Mesodermal cell (in vitro differentiated cells): Measurements from ENCODE around the gene VSNL1.

ENCODE experiments used
- H3K27ac ChIP-seq: 2 replicates; pipeline ENCODE4 v1.7.0; 2013; ENCODE audit warnings: mild to moderate bottlenecking, low read depth, low read length, moderate library complexity; ENCODE audit not compliant: severe bottlenecking
- H3K36me3 ChIP-seq: 2 replicates; pipeline ENCODE4 v1.7.1; 2013; ENCODE audit warnings: mild to moderate bottlenecking, low read length, moderate library complexity; ENCODE audit not compliant: control insufficient read depth, insufficient read depth
- H3K4me1 ChIP-seq: one replicate; pipeline ENCODE4 v1.7.1; 2013; ENCODE audit warnings: mild to moderate bottlenecking, low read length; ENCODE audit not compliant: insufficient read depth, control insufficient read depth, poor library complexity, severe bottlenecking
- H3K4me3 ChIP-seq: 2 replicates; pipeline ENCODE4 v1.7.0; 2013; ENCODE audit warnings: low read length, control low read depth, mild to moderate bottlenecking; ENCODE audit not compliant: insufficient read depth, poor library complexity, severe bottlenecking; ENCODE audit errors: extremely low read depth
- H3K9me3 ChIP-seq: 2 replicates; pipeline ENCODE4 v1.7.1; 2013; ENCODE audit warnings: mild to moderate bottlenecking, low read length, moderate library complexity; ENCODE audit not compliant: control insufficient read depth
- WGBS, 2 experiments: methylation state at CpG; one replicate each; pipeline ENCODE4 v1.1.5; 2013; ENCODE audit warnings: missing lambda C conversion rate in 2 of 2; ENCODE audit not compliant: insufficient coverage in 2 of 2; 5-methylcytosine and 5-hydroxymethylcytosine counted together

Gene VSNL1

DNA sequence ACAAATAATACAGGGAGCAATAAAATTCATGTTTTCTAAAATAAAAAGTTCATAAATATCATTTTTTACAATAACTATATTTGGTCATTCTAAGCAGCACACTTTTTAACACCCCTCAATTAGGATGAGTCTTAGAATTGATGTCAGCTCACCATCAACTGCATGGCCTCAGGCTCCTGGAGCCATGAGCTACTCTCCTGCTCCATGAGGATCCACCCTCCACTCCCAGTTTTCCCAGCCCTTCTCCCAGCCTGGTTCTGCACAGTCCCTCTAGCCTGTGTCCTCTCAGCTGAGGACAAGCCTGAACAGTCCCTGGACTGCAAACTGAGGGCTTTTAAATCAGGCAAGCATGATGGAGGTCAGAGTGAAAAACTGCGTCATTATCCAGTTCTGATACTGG, 124.0 kb downstream of the VSNL1 start:
- no peak overlapping the region for H3K27ac ChIP-seq
- peaks cover 67% of the 10 kb centered on the region for H3K36me3 ChIP-seq
- H3K9me3 ChIP-seq: no peaks in the 10 kb centered on the region
- H3K4me3 ChIP-seq: no peak overlapping the region
- 88 to 91% methylated on average over 1 of the region's 1 CpG for whole genome bisulfite sequencing, 2 experiments
- no peaks in the 10 kb centered on the region for H3K4me1 ChIP-seq

GRCh38 chr2:17667898-17668297, 127.4 kb downstream of the VSNL1 start:
- whole genome bisulfite sequencing, 2 experiments: 100% methylated on average over 1 of the region's 1 CpG; no CpG with 5 or more reads in 1 of the 2 experiments
- Histone ChIP-seq H3K9me3 (no peaks in the 10 kb centered on the region), H3K4me3 (no peak overlapping the region), H3K4me1 (no peaks in the 10 kb centered on the region), H3K36me3 (peaks cover 52% of the 10 kb centered on the region), H3K27ac (no peak overlapping the region)

DNA sequence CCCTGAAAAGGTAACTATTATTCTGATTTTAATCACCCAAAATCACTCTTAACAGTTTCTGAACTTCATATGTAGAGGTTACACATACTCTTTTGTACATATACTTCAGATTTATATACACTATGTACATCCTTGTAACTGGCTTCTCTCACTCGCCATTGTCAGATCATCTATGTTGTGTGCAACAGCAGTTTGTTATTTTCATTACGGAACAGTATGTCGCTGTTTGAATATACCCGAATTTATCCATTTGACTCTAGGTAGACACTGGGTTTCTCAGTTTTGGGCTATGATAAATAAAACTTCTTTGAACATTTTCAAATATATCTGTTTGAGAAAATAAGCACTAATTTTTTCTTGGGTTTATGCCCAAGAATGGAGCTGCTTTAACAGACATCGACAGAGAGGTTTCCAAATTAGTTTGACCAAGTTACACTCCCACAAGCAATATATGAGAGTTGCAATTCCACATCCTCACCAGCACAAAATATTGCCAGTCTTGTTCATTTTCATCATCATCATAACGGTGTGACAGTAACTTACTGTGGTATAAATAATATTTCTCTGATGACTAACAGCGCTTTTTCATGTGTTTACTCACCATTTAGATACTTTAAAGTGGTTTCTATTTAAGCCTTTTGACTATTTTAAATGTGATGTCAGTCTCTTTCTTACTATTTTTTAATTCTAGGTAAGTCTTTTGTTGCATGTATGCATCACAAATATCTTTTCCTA, 132.3 kb downstream of the VSNL1 start:
- 95% methylated on average over 3 of the region's 7 CpGs; no CpG with 5 or more reads in 1 of the 2 experiments for WGBS, 2 experiments
- H3K9me3 ChIP-seq: no peaks in the 10 kb centered on the region
- H3K4me3 ChIP-seq: no peak overlapping the region
- H3K27ac ChIP-seq: no peak overlapping the region
- H3K36me3 ChIP-seq: peaks cover 40% of the 10 kb centered on the region
- no peaks in the 10 kb centered on the region for H3K4me1 ChIP-seq

DNA sequence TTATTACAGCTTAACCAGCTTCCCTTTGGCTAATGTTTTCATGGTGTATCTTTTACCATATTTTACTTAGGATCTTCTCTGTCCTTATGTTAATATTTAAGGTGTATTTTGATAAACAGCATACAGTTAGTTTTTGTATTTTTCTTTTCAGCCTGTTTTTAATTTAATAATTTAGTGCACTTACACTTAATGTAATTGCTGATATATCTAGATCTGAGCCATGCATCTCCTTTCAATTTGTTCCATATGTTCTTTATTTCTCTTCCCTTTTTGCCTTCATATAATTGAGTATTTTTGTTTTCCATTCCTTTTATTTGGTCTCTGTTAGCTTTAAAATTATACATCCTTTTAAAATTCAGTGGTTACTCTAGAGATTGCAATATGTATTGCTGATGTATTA, 134.3 kb downstream of the VSNL1 start:
- H3K4me1 ChIP-seq: no peaks in the 10 kb centered on the region

DNA sequence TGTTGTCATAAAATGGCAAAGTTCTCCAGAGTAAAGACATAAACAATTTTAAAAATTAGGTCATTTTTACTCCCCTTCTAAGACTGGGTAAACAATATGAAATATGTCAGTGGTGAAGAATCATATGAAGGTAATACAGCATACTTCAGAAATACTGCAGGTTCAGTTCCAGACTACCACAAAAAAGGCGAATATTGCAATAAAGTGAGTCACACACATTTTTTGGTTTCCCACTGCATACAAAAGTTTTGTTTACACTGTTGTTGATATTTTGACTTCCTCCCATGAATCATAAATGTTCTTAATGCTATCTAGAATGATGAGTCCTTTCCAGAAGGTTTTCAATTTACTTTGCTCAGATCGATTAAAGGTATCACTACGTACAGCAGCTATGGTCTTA, 139.6 kb downstream of the VSNL1 start:
- H3K27ac ChIP-seq: no peak overlapping the region
- H3K9me3 ChIP-seq: no peaks in the 10 kb centered on the region
- no peaks in the 10 kb centered on the region for H3K4me1 ChIP-seq
- peaks cover 71% of the 10 kb centered on the region for H3K36me3 ChIP-seq
- 67% methylated on average over 1 of the region's 3 CpGs; no CpG with 5 or more reads in 1 of the 2 experiments for WGBS, 2 experiments
- H3K4me3 ChIP-seq: no peak overlapping the region

More for the DNA sequence above, 134.3 kb downstream of the VSNL1 start:
- H3K36me3 ChIP-seq: peaks cover 37% of the 10 kb centered on the region
- H3K27ac ChIP-seq: no peak overlapping the region
- H3K4me3 ChIP-seq: no peak overlapping the region
- H3K9me3 ChIP-seq: no peaks in the 10 kb centered on the region

DNA sequence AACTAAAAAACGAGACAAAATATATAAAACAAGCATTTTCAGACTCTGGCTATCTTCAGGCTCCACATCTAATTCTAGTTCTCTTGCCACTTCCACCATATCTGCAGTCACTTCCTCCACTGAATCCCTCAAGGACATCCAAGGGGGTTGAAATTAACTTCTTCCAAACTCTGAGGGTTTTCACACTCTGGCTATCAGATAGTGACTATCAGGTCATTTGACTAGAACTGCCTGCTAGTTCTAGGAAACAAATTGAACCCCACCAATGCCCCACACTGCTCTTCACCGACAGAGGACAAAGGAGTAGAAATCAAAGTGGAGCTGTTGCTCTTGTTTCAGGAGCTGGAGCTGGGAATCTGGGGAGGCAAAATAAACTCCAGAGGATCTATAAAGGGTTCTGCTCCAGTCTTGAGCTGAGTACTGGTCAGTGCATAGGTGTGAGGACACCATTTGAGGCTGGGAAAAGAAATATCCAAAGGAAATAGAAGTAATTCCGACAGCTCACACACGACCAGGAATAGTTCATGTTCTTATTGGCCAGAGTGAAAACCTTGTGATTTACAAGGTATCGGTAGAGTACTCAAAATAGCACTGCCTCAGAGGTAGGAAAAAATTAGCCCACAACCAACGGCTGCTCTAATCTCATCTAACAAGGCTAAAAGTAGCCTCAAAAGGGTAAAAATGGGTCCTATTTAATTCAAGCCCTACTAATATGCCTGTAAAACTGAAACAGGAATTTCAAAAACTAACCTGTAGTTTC, 141.8 kb downstream of the VSNL1 start:
- Histone ChIP-seq H3K27ac (no peak overlapping the region), H3K4me1 (no peaks in the 10 kb centered on the region), H3K36me3 (peaks cover 72% of the 10 kb centered on the region), H3K9me3 (no peaks in the 10 kb centered on the region), H3K4me3 (no peak overlapping the region)
- WGBS, 2 experiments: 86 to 87% methylated on average over 2 to 4 of the region's 6 CpGs

GRCh38 chr2:17683981-17684380, 143.5 kb downstream of the VSNL1 start:
- no CpG with 5 or more reads among the region's 2 CpGs for WGBS, 2 experiments
- H3K36me3 ChIP-seq: peaks cover 76% of the 10 kb centered on the region

DNA sequence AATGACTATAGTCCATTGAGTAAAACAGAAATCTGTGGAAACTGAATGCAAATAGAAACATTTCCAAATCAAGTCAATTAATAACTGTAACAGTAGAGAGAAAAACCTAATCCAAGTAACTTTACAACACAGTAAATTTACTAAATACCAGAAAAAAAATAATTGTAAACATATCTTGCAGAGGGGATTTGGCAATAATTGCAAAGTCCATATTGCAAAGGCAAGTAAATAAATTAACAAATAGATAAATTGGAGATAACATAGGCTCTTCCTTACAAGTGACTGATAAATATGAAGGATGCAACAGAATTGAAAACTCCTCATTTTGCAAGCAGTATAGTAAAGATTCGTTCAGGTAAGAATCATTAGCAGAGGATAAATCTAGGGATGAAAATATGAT, 148.1 kb downstream of the VSNL1 start:
- no peak overlapping the region for H3K4me3 ChIP-seq
- no peaks in the 10 kb centered on the region for H3K9me3 ChIP-seq
- H3K27ac ChIP-seq: no peak overlapping the region
- 100% methylated on average over 1 of the region's 1 CpG for WGBS, 2 experiments
- no peaks in the 10 kb centered on the region for H3K4me1 ChIP-seq
- H3K36me3 ChIP-seq: peaks cover 64% of the 10 kb centered on the region

More at GRCh38 chr2:17683981-17684380, 143.5 kb downstream of the VSNL1 start:
- no peak overlapping the region for H3K4me3 ChIP-seq
- H3K4me1 ChIP-seq: no peaks in the 10 kb centered on the region
- H3K27ac ChIP-seq: no peak overlapping the region
- no peaks in the 10 kb centered on the region for H3K9me3 ChIP-seq

- WGBS, 2 experiments: 85% methylated on average over 4 of the region's 6 CpGs; no CpG with 5 or more reads in 1 of the 2 experiments
- H3K4me1 ChIP-seq: no peaks in the 10 kb centered on the region
- no peaks in the 10 kb centered on the region for H3K9me3 ChIP-seq
- no peak overlapping the region for H3K4me3 ChIP-seq
- H3K27ac ChIP-seq: no peak overlapping the region
- H3K36me3 ChIP-seq: peaks cover 64% of the 10 kb centered on the region
These were observed 148.5 kb downstream of the VSNL1 start for GRCh38 chr2:17689010-17689409.

DNA sequence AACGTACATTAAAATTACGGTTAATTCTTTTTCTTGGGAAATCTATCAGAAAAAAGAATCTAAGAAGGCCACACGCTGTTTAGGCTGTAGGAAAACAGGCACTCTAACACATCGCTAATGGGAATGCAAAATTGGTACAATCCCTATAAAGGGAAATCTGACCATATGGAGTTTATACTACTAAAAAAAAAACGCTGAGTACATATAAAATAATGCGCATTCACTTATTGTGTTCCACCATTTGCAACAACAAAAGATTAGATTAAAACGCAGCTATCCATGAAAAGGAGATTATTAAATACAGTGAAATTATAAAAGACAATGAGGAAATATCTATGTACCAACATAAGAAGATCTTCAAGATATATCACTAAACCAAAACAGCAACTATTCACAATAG, 150.3 kb downstream of the VSNL1 start:
- Histone ChIP-seq H3K4me1 (no peaks in the 10 kb centered on the region), H3K36me3 (peaks cover 72% of the 10 kb centered on the region)

More for the DNA sequence above, 150.3 kb downstream of the VSNL1 start:
- H3K27ac ChIP-seq: no peak overlapping the region
- no peaks in the 10 kb centered on the region for H3K9me3 ChIP-seq
- H3K4me3 ChIP-seq: no peak overlapping the region
- WGBS, 2 experiments: 100% methylated on average over 1 to 2 of the region's 7 CpGs
